Measurements from ENCODE around the gene MYO3B.

- TF ChIP-seq KLF7 (tag by site-specific recombination; IDR thresholded peaks at IDR 0.05; ENCODE audit: borderline replicate concordance) (no peak), ZBTB7A (tag by site-specific recombination; IDR thresholded peaks at IDR 0.05; ENCODE audit: low read depth) (no peak), ZNF280D (tag by site-specific recombination; IDR thresholded peaks at IDR 0.05) (no peak), EGR2 (tag by site-specific recombination; IDR thresholded peaks at IDR 0.05; ENCODE audit: low read depth) (no peak), ZBTB20 (tag by site-specific recombination; IDR thresholded peaks at IDR 0.05) (no peak)
- TF ChIP-seq, protein P1, sequence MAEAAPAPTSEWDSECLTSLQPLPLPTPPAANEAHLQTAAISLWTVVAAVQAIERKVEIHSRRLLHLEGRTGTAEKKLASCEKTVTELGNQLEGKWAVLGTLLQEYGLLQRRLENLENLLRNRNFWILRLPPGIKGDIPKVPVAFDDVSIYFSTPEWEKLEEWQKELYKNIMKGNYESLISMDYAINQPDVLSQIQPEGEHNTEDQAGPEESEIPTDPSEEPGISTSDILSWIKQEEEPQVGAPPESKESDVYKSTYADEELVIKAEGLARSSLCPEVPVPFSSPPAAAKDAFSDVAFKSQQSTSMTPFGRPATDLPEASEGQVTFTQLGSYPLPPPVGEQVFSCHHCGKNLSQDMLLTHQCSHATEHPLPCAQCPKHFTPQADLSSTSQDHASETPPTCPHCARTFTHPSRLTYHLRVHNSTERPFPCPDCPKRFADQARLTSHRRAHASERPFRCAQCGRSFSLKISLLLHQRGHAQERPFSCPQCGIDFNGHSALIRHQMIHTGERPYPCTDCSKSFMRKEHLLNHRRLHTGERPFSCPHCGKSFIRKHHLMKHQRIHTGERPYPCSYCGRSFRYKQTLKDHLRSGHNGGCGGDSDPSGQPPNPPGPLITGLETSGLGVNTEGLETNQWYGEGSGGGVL (tag by site-specific recombination; IDR thresholded peaks at IDR 0.05): no peak
- TF ChIP-seq, protein P2, sequence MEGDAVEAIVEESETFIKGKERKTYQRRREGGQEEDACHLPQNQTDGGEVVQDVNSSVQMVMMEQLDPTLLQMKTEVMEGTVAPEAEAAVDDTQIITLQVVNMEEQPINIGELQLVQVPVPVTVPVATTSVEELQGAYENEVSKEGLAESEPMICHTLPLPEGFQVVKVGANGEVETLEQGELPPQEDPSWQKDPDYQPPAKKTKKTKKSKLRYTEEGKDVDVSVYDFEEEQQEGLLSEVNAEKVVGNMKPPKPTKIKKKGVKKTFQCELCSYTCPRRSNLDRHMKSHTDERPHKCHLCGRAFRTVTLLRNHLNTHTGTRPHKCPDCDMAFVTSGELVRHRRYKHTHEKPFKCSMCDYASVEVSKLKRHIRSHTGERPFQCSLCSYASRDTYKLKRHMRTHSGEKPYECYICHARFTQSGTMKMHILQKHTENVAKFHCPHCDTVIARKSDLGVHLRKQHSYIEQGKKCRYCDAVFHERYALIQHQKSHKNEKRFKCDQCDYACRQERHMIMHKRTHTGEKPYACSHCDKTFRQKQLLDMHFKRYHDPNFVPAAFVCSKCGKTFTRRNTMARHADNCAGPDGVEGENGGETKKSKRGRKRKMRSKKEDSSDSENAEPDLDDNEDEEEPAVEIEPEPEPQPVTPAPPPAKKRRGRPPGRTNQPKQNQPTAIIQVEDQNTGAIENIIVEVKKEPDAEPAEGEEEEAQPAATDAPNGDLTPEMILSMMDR (tag by site-specific recombination; IDR thresholded peaks at IDR 0.05): no peak
Observed at GRCh38 chr2:170323743-170324142, 145.8 kb downstream of the MYO3B start.

Data from HEK293 (cell line).